ENCODE measurements around the gene NCR2.

GRCh38 chr6:41377071-41377470 lies 41.7 kb downstream of the NCR2 start:
- TF ChIP-seq NFRKB (IDR thresholded peaks at IDR 0.05), result no peak
- TF ChIP-seq ARNT (IDR thresholded peaks at IDR 0.05), result no peak
- no peak for TF ChIP-seq ELF4 (IDR thresholded peaks at IDR 0.05)
- TF ChIP-seq SUZ12 (IDR thresholded peaks at IDR 0.05), result no peak
